Caco-2 (cell line): ENCODE data around the gene SPG7. TPM values are rescaled to one million over a fixed set of nuclear protein-coding genes. Genes with fewer than 3 reads are reported as not detected.
A peak's percentile ranks its signal among the peaks of the same experiment; 100 is the strongest.

ENCODE experiments used
- BruUV-seq: library from RNA; stranded (reverse); fragments of 400-500 nt; replicated peaks from 2 replicates; lab custom pipeline; 2021; lab: Mats Ljungman, UMichigan
- CTCF ChIA-PET: fragments of 300-600 bp; sonication (Branson Sonifier 250); formaldehyde crosslinking; loops from one replicate; lab custom pipeline; 2022; ENCODE audit warnings: antibody characterized with exemption; lab: Charles Lee
- POLR2A ChIA-PET: fragments of 300-600 bp; sonication (Branson Sonifier 250); formaldehyde crosslinking; loops from one replicate; lab custom pipeline; 2022; ENCODE audit warnings: antibody characterized with exemption; lab: Charles Lee
- DNase-seq, 2 experiments: peaks; one replicate each; pipeline versions ENCODE4 v3.0.0 to v3.0.0-alpha.2; 2020 to 2022
- H3K27me3 ChIP-seq: replicated peaks from 2 replicates; pipeline ENCODE4 v1.6.0; 2011; ENCODE audit warnings: low read length; ENCODE audit not compliant: control insufficient read depth, insufficient read depth
- H3K36me3 ChIP-seq: 2 replicates; pipeline ENCODE4 v1.5.1; 2011; ENCODE audit warnings: low read length; ENCODE audit not compliant: control insufficient read depth, insufficient read depth
- H3K4me1 ChIP-seq: fragments of 250-450 bp; sonication (Bioruptor Pico); 2 replicates; pipeline ENCODE4 v1.5.1; 2020; ENCODE audit warnings: mild to moderate bottlenecking
- H3K4me3 ChIP-seq: 2 replicates; pipeline ENCODE4 v1.5.1; 2011; ENCODE audit warnings: low read depth, mild to moderate bottlenecking, control low read depth, low read length
- H3K9me3 ChIP-seq: fragments of 250-450 bp; sonication (Bioruptor Pico); 2 replicates; pipeline ENCODE4 v1.5.1; 2020; ENCODE audit warnings: mild to moderate bottlenecking, moderate library complexity
- H3K27ac Mint-ChIP-seq: one replicate; pipeline ENCODE4 v1.8.0; 2022; ENCODE audit warnings: mixed read lengths; ENCODE audit not compliant: unreplicated experiment
- H3K27me3 Mint-ChIP-seq: one replicate; pipeline ENCODE4 v1.8.0; 2022; ENCODE audit warnings: mixed read lengths; ENCODE audit not compliant: insufficient read depth, unreplicated experiment
- H3K36me3 Mint-ChIP-seq: one replicate; pipeline ENCODE4 v1.8.0; 2022; ENCODE audit warnings: mild to moderate bottlenecking, mixed read lengths; ENCODE audit not compliant: insufficient read depth, unreplicated experiment
- H3K4me1 Mint-ChIP-seq: one replicate; pipeline ENCODE4 v1.8.0; 2022; ENCODE audit warnings: low read depth, mixed read lengths; ENCODE audit not compliant: unreplicated experiment
- H3K4me3 Mint-ChIP-seq: one replicate; pipeline ENCODE4 v1.8.0; 2022; ENCODE audit warnings: mild to moderate bottlenecking, moderate library complexity, mixed read lengths; ENCODE audit not compliant: unreplicated experiment
- H3K9me3 Mint-ChIP-seq: one replicate; pipeline ENCODE4 v1.8.0; 2022; ENCODE audit warnings: mixed read lengths; ENCODE audit not compliant: unreplicated experiment
- intact Hi-C: fragments of 100-400 bp; cut with micrococcal nuclease; formaldehyde crosslinking; loops from one replicate; pipeline ENCODE4 v1.10.0; 2022; ENCODE audit not compliant: unreplicated experiment
- total RNA-seq: library from RNA; stranded (reverse); gene quantifications from 2 replicates; pipeline ENCODE4 v1.2.3, GENCODE V29; 2022
- TF ChIP-seq, protein P1 (sequence below), 2 experiments: fragments of 200-600 bp in 1 of 2; IDR thresholded peaks; 1 replicate in 1 of 2; 2 replicates in 1 of 2; pipeline versions ENCODE4 v1.5.1 to v1.8.0; 2011 to 2022; ENCODE audit warnings: antibody characterized with exemption in 1 of 2, control low read depth in 1 of 2, inconsistent platforms in 1 of 2, low read depth in 1 of 2, low read length in 1 of 2, mild to moderate bottlenecking in 1 of 2, moderate library complexity in 1 of 2; ENCODE audit not compliant: insufficient read depth in 1 of 2, severe bottlenecking in 1 of 2, unreplicated experiment in 1 of 2

SPG7 gene
- total RNA-seq, 1 experiment from 2014 or later, result 159 TPM

DNA sequence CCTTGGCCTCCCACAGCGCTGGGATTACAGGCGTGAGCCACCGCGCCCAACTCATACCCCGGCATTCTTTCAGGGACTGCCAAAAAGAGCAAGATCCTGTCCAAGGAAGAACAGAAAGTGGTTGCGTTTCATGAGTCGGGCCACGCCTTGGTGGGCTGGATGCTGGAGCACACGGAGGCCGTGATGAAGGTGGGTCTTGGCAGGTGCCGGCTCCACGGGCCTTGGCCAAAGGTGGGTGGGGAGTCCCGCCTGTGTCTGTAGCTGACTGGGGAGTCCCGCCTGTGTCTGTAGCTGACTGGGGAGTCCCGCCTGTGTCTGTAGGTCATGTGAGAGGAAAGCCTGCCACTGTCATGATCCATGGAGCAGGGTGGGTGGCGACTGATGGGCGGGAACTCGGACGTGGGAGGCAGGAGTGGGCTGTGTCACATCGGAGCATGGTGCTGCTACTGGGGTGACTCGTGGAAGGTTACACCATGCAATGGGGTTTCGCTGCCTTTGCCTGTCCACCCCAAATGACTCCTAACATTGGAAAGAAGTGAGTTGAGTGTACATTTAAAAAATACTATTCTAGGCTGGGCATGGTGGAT, 42.3 kb downstream of the SPG7 start:
- TF ChIP-seq, protein P1, sequence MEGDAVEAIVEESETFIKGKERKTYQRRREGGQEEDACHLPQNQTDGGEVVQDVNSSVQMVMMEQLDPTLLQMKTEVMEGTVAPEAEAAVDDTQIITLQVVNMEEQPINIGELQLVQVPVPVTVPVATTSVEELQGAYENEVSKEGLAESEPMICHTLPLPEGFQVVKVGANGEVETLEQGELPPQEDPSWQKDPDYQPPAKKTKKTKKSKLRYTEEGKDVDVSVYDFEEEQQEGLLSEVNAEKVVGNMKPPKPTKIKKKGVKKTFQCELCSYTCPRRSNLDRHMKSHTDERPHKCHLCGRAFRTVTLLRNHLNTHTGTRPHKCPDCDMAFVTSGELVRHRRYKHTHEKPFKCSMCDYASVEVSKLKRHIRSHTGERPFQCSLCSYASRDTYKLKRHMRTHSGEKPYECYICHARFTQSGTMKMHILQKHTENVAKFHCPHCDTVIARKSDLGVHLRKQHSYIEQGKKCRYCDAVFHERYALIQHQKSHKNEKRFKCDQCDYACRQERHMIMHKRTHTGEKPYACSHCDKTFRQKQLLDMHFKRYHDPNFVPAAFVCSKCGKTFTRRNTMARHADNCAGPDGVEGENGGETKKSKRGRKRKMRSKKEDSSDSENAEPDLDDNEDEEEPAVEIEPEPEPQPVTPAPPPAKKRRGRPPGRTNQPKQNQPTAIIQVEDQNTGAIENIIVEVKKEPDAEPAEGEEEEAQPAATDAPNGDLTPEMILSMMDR (IDR thresholded peaks at IDR 0.05; ENCODE audit: insufficient read depth in 1 of 2, low read depth in 1 of 2, low read length in 1 of 2, severe bottlenecking in 1 of 2, unreplicated experiment in 1 of 2), result no peak
- Histone ChIP-seq H3K9me3 (no peaks in the 10 kb centered on the region), H3K4me1 (no peaks in the 10 kb centered on the region), H3K36me3 (peaks cover 8% of the 10 kb centered on the region; the same call in 1 of the 2 replicates), H3K4me3 (no peak overlapping the region), H3K27me3 (no peaks in the 10 kb centered on the region)
- Mint-ChIP-seq H3K4me3 (no peak overlapping the region), H3K27ac (peak overlapping the region; percentile 53), H3K9me3 (no peaks in the 10 kb centered on the region), H3K36me3 (peaks cover 92% of the 10 kb centered on the region), H3K27me3 (no peaks in the 10 kb centered on the region), H3K4me1 (no peaks in the 10 kb centered on the region)
- DNase-seq, result no peak
- BruUV-seq, result no TSS peak
- CTCF ChIA-PET, result no interaction called here
- intact Hi-C loops, result no loop called here
- POLR2A ChIA-PET, result no interaction called here

DNA sequence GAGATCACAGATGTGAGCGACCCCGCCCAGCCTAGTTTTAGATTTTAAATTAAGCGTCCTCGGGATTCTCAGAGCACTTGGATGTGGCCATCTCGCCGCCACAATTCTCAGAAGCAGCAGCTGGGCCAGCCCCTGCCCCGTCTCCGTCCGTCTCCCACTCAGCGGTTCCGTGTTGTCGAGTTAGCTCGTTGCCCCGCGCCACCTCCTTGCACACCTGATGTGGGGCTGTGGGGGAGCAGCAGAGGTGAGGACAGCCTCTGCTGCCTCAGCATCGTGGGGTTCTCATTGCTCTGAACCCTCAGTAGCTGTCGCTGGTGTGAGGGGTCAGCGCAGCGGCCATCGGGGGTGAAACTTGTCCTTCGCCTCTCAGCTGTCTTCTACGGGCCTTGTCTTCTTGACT, 44.1 kb downstream of the SPG7 start:
- Mint-ChIP-seq H3K4me3 (no peak overlapping the region), H3K27me3 (no peaks in the 10 kb centered on the region), H3K4me1 (no peaks in the 10 kb centered on the region), H3K27ac (no peak overlapping the region), H3K9me3 (no peaks in the 10 kb centered on the region), H3K36me3 (peaks cover 87% of the 10 kb centered on the region)
- intact Hi-C loops, result no loop called here
- CTCF ChIA-PET, result no interaction called here
- Histone ChIP-seq H3K9me3 (no peaks in the 10 kb centered on the region), H3K36me3 (peaks cover 5% of the 10 kb centered on the region; the same call in 1 of the 2 replicates), H3K4me3 (no peak overlapping the region), H3K4me1 (no peaks in the 10 kb centered on the region), H3K27me3 (no peaks in the 10 kb centered on the region)
- TF ChIP-seq, protein P1 (IDR thresholded peaks at IDR 0.05; ENCODE audit: insufficient read depth in 1 of 2, low read depth in 1 of 2, low read length in 1 of 2, severe bottlenecking in 1 of 2, unreplicated experiment in 1 of 2), result no peak
- DNase-seq, result no peak
- no TSS peak for BruUV-seq
- POLR2A ChIA-PET, result no interaction called here

DNA sequence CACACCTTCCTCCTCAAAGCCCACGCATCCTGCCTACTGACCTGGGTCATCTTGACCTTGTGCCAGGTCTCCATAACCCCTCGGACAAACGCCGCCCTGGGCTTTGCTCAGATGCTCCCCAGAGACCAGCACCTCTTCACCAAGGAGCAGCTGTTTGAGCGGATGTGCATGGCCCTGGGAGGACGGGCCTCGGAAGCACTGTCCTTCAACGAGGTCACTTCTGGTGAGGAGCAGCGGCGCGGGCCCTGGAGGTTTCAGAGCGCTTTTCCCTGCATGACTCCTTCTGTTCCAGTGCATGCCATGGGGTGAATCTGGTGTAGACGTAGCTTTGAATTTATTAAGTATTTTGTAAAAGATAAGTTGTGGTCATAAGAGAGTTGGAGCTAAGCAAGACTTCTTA, 44.7 kb downstream of the SPG7 start:
- Histone ChIP-seq H3K9me3 (no peaks in the 10 kb centered on the region), H3K4me3 (no peak overlapping the region), H3K4me1 (no peaks in the 10 kb centered on the region), H3K36me3 (peaks cover 5% of the 10 kb centered on the region; the same call in 1 of the 2 replicates), H3K27me3 (no peaks in the 10 kb centered on the region)
- Mint-ChIP-seq H3K4me3 (no peak overlapping the region), H3K27ac (no peak overlapping the region), H3K4me1 (no peaks in the 10 kb centered on the region), H3K36me3 (peaks cover 87% of the 10 kb centered on the region), H3K27me3 (no peaks in the 10 kb centered on the region), H3K9me3 (no peaks in the 10 kb centered on the region)
- TF ChIP-seq, protein P1 (IDR thresholded peaks at IDR 0.05; ENCODE audit: insufficient read depth in 1 of 2, low read depth in 1 of 2, low read length in 1 of 2, severe bottlenecking in 1 of 2, unreplicated experiment in 1 of 2), result no peak
- intact Hi-C loops, result no loop called here
- DNase-seq, result no peak
- ChIA-PET POLR2A (no interaction called here), CTCF (no interaction called here)
- no TSS peak for BruUV-seq
